ENCODE results near the gene IGF1R.

The IGF1R gene

DNA sequence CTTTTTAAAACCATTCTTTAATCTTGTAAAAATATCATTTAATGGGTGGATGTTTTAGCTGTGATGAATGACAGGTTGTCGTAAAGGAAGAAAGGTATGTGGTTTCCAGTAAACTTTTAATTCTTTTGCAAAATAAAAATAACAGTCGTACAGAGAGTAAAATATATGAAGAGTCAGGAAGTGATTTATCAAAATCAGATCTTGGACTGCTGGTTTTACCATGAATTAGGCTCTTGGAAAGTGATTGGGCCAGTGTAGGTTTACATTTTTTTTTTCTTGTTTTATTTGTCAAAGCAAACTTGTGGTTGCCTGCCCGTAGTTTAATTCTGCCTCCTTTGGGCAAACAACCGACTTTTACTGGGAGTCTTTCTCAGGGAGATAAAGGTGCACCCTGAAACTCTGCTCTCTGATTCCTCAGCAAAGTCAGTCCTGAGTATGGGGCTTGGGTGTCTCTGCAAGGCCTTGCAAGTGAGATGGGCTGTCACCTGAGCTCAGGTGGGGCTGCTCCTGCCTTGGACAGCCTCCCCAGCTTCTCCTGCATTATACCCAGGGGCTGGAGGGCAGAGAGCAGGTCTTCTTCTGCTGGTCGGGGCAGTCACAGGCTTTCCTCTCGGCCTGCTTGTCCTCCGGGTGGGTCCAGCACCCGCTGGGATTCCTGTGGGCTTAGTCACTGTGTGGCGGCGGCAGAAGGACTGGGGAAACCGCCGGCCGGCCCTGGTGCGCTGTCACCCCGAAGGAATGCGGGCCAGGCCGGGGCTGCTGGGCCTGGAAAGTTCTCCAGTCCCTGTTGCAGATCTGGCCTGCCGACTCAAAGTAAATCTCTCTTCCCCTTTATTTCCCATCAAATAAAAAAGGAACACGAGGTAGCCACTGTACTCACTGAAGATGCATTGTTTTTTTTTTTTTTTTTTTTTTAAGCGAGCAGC, 79.0 kb downstream of the IGF1R start:
- H3K9me3 Mint-ChIP-seq = no peaks in the 10 kb centered on the region
- peak overlapping the region; percentile 19 for H3K27ac Mint-ChIP-seq
- H3K4me3 Mint-ChIP-seq = peak overlapping the region; percentile 35
- H3K27me3 Mint-ChIP-seq (ENCODE audit: low read depth) = no peaks in the 10 kb centered on the region
- peaks cover 5% of the 10 kb centered on the region for H3K36me3 Mint-ChIP-seq (ENCODE audit: low read depth)
- DNase-seq (ENCODE audit: low spot score) = no peak
- H3K4me1 Mint-ChIP-seq (ENCODE audit: low read depth) = peaks cover 12% of the 10 kb centered on the region

DNA sequence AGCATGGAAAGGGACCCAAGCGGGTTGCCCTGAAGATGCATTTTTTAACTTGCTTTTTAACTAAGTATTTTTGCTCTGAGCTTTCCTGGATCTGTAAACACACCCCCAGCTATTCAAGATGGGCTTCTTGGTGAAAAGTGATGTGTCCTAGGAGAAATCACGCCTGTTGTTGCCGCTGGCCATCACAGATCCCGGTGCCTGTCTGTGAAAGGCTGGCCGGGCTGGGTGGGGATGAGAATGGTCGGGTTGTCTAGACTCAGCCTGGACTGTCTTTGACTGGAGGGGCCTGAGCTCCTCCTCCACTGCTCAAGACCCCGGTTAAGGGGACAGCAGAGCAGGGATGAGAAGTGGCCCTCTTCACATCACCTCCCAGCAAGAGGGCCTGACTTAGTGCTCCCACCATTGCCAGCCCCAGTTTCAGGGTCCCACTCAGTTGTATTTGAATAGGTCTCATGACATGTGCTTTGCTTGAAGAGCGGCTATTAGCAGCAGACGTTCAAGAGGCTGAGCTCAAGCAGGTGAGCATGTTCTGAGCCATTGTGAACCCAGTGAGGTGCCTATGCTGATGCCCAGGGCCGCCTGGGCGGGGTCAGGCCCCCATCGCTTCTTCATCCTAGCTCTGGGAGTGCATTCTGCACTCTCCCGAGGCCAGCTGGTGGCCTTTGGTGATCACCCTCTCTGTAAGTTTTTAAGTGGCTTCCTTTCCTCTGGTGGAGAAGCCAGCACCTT, 79.9 kb downstream of the IGF1R start:
- Mint-ChIP-seq H3K4me3 (no peak overlapping the region), H3K36me3 (ENCODE audit: low read depth) (peaks cover 5% of the 10 kb centered on the region), H3K4me1 (ENCODE audit: low read depth) (peaks cover 12% of the 10 kb centered on the region), H3K9me3 (no peaks in the 10 kb centered on the region), H3K27ac (no peak overlapping the region), H3K27me3 (ENCODE audit: low read depth) (no peaks in the 10 kb centered on the region)
- DNase-seq (ENCODE audit: low spot score) = no peak

DNA sequence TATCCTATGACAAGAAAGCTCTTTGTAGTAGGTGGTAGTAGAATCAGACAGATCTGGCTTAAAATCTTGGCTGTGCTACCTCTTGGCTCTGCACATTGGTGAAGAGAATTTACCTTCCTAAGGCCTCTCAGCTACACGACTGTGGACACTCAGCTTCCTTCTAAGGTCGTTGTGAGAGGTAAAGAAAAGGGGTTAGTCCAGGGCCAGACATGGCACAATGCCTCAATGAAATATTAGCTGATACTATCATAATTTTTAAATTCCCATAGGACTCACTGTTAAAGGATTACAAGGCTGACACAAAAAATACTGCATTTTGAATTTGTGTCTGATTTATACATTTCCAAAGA, 80.4 kb downstream of the IGF1R start:
- H3K4me1 Mint-ChIP-seq (ENCODE audit: low read depth) = peaks cover 12% of the 10 kb centered on the region
- H3K36me3 Mint-ChIP-seq (ENCODE audit: low read depth) = peaks cover 5% of the 10 kb centered on the region
- H3K4me3 Mint-ChIP-seq = no peak overlapping the region
- H3K27me3 Mint-ChIP-seq (ENCODE audit: low read depth) = no peaks in the 10 kb centered on the region
- no peak overlapping the region for H3K27ac Mint-ChIP-seq
- DNase-seq (ENCODE audit: low spot score) = no peak
- no peaks in the 10 kb centered on the region for H3K9me3 Mint-ChIP-seq

DNA sequence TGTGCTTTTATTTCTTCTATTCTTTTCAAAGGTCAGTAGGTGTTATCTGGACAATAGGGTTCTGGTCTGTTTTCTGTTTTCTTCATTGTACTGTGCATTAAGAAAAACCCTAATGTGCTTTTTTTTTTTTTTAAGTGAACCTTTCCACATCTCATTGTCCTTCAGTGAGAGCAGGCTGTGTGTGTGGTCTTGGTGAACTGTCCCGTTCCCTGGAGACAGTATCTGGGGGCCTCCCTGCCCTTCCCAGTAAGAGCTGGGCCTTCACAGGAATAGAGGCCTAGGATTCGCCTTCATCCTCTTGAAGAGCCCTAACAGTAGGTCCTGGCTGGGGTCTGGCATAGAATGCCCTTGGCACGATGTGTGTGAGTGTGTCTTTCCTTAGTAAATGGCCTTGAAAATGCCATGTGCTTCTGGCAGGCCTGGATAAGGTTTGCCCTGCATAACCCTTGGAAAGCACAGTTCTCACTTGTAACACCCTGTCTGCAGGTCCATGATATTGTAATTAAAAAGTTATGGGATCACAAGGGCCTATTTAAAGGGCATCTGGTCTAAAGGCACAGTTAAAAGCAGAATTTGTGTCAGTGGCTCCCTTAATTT, 81.2 kb downstream of the IGF1R start:
- peaks cover 5% of the 10 kb centered on the region for H3K36me3 Mint-ChIP-seq (ENCODE audit: low read depth)

DNA sequence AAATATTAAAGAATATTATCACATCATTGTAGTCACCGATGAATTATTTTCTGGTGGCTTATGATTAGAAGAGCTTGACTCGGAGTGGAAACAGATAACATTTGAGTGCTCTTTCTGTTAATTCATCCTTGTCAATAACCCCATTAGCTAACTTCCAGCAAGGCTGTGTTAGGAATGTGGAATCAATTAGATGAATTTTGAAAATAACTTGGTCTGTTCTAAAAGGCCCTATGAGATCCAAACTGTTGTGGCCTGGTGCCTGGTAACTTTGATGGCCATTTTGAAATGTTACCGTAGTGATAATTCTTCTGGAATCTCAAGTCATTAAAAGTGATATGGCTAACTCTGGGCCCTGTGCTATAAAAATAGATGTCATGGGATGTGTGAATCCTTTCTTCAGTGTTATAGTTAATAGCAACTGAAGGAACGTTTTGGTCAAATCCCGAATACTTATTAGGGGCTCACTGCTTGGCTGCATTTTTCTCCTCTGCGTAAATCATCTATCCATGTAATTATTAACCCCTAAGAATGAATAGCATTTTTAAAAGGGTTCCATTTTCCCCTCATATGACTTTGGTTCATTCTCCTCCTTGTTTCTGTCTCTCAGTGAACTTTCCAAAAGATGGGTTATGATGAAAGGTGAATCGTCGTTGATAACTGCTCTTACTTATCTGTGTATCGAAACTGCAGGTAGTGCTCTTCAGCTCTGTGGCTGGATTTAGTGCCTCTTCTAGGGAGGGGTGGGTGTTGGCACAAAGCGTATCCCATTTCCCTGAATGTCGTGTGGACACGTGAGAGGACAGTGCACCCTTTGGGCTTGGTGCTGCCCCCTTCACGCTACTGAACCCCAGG, 82.7 kb downstream of the IGF1R start:
- H3K27ac Mint-ChIP-seq = no peak overlapping the region

More for the DNA sequence above, 81.2 kb downstream of the IGF1R start:
- no peak overlapping the region for H3K27ac Mint-ChIP-seq
- no peaks in the 10 kb centered on the region for H3K9me3 Mint-ChIP-seq
- DNase-seq (ENCODE audit: low spot score) = no peak
- H3K27me3 Mint-ChIP-seq (ENCODE audit: low read depth) = no peaks in the 10 kb centered on the region
- peaks cover 14% of the 10 kb centered on the region for H3K4me1 Mint-ChIP-seq (ENCODE audit: low read depth)
- no peak overlapping the region for H3K4me3 Mint-ChIP-seq

DNA sequence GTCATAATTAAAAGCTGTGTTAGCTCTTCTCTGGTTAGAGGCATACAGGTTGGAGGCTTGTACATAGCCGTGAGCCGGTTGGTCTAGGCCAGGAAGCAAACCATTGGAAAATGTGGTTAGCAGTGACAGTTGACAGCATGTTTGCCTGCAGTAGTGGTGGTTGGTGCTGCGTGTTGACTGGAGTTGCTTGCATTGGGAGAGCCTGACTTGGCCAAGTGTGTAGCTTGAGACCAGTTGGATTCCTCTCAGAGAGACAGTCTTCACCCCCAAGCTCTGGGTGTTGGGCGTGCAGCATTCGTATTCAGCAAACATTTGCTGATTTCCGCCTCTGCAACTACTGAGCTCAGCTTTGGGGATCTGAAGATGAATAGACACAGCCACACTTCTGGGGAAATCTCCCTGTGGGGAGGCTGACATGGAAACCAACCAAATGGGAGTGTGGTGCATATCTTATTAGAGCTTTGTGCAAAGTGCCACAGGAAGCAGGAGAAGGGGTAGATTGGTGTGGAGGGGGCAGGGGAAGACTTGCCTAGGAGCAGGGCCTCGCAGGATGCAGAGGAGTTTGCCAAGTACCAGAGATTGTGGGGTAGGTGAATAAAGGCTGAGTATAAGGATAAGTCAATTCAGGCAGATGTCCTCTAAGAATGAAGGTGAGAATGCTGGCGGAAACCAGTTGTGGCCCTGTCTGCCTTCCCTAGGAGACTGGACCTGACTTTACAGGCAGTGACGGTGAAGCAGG, 83.5 kb downstream of the IGF1R start:
- DNase-seq (ENCODE audit: low spot score) = peak; percentile 5
- H3K9me3 Mint-ChIP-seq = no peaks in the 10 kb centered on the region
- no peaks in the 10 kb centered on the region for H3K36me3 Mint-ChIP-seq (ENCODE audit: low read depth)
- peaks cover 15% of the 10 kb centered on the region for H3K4me1 Mint-ChIP-seq (ENCODE audit: low read depth)
- H3K27ac Mint-ChIP-seq = no peak overlapping the region
- H3K4me3 Mint-ChIP-seq = no peak overlapping the region
- no peaks in the 10 kb centered on the region for H3K27me3 Mint-ChIP-seq (ENCODE audit: low read depth)

More for the DNA sequence above, 82.7 kb downstream of the IGF1R start:
- H3K4me1 Mint-ChIP-seq (ENCODE audit: low read depth) = peaks cover 19% of the 10 kb centered on the region
- H3K36me3 Mint-ChIP-seq (ENCODE audit: low read depth) = no peaks in the 10 kb centered on the region
- H3K27me3 Mint-ChIP-seq (ENCODE audit: low read depth) = no peaks in the 10 kb centered on the region
- DNase-seq (ENCODE audit: low spot score) = no peak
- H3K4me3 Mint-ChIP-seq = no peak overlapping the region
- H3K9me3 Mint-ChIP-seq = no peaks in the 10 kb centered on the region

DNA sequence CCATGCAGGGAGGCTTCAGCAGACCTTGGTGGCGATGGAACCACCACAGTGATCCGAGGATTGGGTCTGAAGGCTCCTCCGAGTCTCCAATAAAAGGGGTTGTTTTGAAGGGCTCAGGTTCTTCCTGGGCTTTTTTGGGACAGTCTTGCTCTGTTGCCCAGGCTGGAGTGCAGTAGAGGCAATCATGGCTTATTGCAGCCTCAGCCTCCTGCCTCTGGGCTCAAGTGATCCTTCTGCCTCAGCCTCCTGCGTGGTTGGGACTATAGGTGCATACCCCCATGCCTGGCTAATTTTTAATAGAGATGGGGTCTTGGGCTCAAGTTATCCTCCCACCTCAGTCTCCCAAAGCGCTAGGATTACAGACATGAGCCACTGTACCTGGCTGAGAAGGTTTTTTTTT, 84.8 kb downstream of the IGF1R start:
- H3K4me1 Mint-ChIP-seq (ENCODE audit: low read depth) = peaks cover 9% of the 10 kb centered on the region
- H3K9me3 Mint-ChIP-seq = no peaks in the 10 kb centered on the region
- H3K36me3 Mint-ChIP-seq (ENCODE audit: low read depth) = no peaks in the 10 kb centered on the region
- no peak overlapping the region for H3K27ac Mint-ChIP-seq
- no peaks in the 10 kb centered on the region for H3K27me3 Mint-ChIP-seq (ENCODE audit: low read depth)
- no peak overlapping the region for H3K4me3 Mint-ChIP-seq
- DNase-seq (ENCODE audit: low spot score) = no peak

DNA sequence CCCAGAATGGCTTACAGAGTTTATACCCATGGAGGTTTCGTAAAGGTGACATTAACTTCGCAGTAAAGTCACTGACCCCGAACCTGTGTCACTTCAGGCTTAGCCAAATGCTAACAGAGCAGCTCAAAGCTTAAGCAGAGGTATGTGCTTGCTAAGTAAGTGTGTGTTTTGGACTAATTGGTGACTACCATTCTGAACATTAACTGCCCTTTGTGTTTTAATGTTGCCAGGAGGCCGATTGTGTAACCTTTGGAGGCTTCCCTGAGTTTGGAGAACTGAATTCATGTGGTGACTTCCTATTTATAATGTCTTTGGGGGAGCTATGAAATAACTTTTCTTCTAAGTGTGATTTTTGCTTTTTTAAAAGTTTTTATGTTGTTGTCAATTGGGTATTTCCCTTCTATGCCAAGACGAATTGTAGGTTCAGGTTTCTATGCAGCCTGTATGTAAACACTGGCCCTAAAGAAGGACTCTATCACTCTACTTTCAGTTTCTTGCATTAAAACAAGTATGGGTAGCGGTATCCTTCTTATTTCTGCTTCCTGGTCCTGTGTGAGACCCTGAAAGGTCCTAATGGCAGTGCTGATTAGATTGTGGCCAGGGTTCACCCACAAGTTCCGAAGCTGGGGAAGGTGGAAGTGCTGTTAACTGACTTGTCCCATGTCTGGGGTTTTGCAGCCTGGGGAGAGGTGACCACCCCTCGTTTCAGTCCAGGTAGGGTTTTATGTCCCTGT, 86.3 kb downstream of the IGF1R start:
- no peaks in the 10 kb centered on the region for H3K9me3 Mint-ChIP-seq
- no peak for DNase-seq (ENCODE audit: low spot score)
- no peaks in the 10 kb centered on the region for H3K27me3 Mint-ChIP-seq (ENCODE audit: low read depth)
- no peak overlapping the region for H3K4me3 Mint-ChIP-seq
- H3K36me3 Mint-ChIP-seq (ENCODE audit: low read depth) = no peaks in the 10 kb centered on the region
- peaks cover 22% of the 10 kb centered on the region for H3K4me1 Mint-ChIP-seq (ENCODE audit: low read depth)
- no peak overlapping the region for H3K27ac Mint-ChIP-seq

DNA sequence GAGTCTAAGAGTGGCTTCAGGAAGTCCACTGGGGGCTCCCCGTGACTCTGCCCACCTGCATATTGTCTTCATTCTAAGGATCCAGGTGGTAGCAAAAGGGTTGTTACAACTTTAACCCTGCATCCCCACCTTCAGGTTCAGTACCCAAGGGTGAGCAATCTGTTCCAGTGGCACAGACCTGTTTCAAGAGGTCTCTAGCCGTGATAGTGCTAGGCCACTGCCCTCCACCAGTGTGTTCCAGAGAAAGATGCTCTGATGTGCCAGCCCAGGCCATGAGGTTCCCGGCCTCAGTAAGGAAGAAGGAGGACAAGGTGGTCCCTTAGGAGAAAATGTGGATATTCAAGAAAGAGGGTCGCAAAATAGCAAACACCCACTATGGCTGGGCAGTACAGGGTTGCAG, 87.0 kb downstream of the IGF1R start:
- Mint-ChIP-seq H3K4me1 (ENCODE audit: low read depth) (peaks cover 22% of the 10 kb centered on the region), H3K36me3 (ENCODE audit: low read depth) (no peaks in the 10 kb centered on the region), H3K4me3 (no peak overlapping the region), H3K27me3 (ENCODE audit: low read depth) (no peaks in the 10 kb centered on the region), H3K27ac (no peak overlapping the region), H3K9me3 (no peaks in the 10 kb centered on the region)
- DNase-seq (ENCODE audit: low spot score) = no peak

DNA sequence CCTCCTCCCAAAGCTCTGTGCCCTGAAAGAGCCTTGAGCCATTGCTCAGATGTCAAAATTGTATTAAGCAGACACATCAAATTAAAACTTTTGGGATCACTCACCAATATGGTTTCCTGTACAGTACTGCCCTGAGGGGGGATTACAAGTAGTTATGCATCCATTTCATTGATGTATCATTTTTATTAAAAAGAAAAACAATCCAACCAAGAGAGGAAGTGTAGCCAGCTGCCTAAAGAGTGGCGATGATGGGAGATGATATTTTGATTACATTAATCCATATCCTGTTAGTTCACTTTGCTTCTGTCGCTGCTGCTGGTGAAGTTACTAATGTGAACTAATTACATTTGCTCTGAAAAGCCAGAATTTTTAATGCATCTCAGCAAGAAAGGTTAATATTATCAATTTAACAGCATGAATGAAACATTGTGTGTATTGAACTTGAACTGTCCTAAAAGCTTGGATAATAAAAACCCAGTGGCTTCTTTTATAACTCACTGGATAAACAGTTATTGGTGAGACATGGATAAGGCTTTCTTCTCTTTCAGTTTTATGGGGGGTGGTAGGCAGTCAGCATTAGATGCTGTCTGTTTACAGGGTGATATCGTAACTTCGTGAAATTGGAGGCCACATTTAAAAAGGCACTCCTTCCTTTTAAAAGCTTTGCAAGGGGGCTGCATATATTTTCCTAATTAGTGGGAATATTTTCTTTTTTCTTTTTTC, 87.7 kb downstream of the IGF1R start:
- no peak for DNase-seq (ENCODE audit: low spot score)
- Mint-ChIP-seq H3K4me1 (ENCODE audit: low read depth) (peaks cover 23% of the 10 kb centered on the region), H3K27me3 (ENCODE audit: low read depth) (no peaks in the 10 kb centered on the region), H3K9me3 (no peaks in the 10 kb centered on the region), H3K27ac (no peak overlapping the region), H3K36me3 (ENCODE audit: low read depth) (no peaks in the 10 kb centered on the region), H3K4me3 (no peak overlapping the region)

DNA sequence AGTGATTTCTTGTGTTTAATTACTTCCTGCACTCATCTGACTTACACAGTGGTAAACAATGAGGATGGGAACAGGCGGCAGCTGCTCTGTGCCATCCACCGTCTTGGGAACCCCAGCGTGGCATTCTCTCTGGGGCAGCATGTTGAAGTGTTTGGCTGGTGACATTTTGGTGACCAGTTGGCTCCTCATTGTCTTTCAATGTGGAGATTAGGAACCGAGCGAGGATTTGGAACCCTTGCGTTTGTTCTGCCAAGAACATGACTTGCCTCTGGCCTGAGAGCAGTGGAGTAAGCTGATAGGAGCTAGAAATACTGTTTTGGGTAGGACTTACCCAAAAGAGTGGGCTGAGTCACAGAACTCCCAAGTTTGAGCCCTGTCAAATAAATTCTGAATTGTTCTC, 88.8 kb downstream of the IGF1R start:
- Mint-ChIP-seq H3K27ac (no peak overlapping the region), H3K4me1 (ENCODE audit: low read depth) (peaks cover 23% of the 10 kb centered on the region), H3K9me3 (no peaks in the 10 kb centered on the region), H3K36me3 (ENCODE audit: low read depth) (no peaks in the 10 kb centered on the region), H3K4me3 (no peak overlapping the region), H3K27me3 (ENCODE audit: low read depth) (no peaks in the 10 kb centered on the region)
- DNase-seq (ENCODE audit: low spot score) = no peak

DNA sequence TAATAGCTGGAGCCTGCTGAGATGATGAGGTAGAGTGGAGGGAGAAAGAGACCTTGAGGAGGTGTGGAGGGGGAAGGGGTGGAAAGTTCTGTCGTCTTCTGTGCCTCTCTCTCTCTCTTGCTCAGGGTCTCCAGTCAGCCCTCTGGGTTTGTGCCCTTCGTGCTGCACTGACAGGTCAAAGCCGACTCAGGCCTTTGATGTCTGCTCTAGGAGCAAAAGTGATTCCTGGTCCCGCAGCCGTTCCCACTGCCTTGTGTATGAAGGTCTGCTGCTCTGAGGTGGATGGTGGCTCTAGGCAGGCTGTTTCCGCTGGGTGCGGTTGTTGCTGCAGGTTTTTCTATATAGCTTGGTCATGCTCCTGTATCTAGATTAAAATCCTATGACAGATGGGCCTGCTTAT, 89.4 kb downstream of the IGF1R start:
- peaks cover 23% of the 10 kb centered on the region for H3K4me1 Mint-ChIP-seq (ENCODE audit: low read depth)
- H3K4me3 Mint-ChIP-seq = no peak overlapping the region
- no peak for DNase-seq (ENCODE audit: low spot score)
- no peaks in the 10 kb centered on the region for H3K9me3 Mint-ChIP-seq
- no peaks in the 10 kb centered on the region for H3K36me3 Mint-ChIP-seq (ENCODE audit: low read depth)
- no peaks in the 10 kb centered on the region for H3K27me3 Mint-ChIP-seq (ENCODE audit: low read depth)
- H3K27ac Mint-ChIP-seq = no peak overlapping the region

Measured in T-helper 2 cell treated with Interferon-gamma antibody and Interleukin-4, amounts not matched to agents 5 μg/mL and 100 μg/mL, for 36 hours (primary cell).